ENCODE measurements around the gene DALRD3.
A peak's percentile ranks its signal among the peaks of the same experiment; 100 is the strongest.

Gene DALRD3

GRCh38 chr3:49017971-49018706 is at the start of gene DALRD3:
Gene DALRD3, minus strand, starts transcription at chr3:49018580. Its CDS starts 16 bp downstream, at chr3:49018564.
- peak in 1 of 2 donors; percentile 36 for DNase-seq (ENCODE audit: extremely low read depth in 1 of 2, low read depth in 1 of 2)

GRCh38 chr3:49058011-49058410 is 39.6 kb upstream of the DALRD3 start:
- no peak for DNase-seq (ENCODE audit: extremely low read depth in 1 of 2, low read depth in 1 of 2)

GRCh38 chr3:49057268-49057667 is 38.9 kb upstream of the DALRD3 start:
- DNase-seq (ENCODE audit: extremely low read depth in 1 of 2, low read depth in 1 of 2), result no peak

- no peak for DNase-seq (ENCODE audit: extremely low read depth in 1 of 2, low read depth in 1 of 2)
Measured at GRCh38 chr3:49054344-49054862, 36.0 kb upstream of the DALRD3 start.

GRCh38 chr3:49053543-49053942 is 35.2 kb upstream of the DALRD3 start:
- DNase-seq (ENCODE audit: extremely low read depth in 1 of 2, low read depth in 1 of 2), result no peak

GRCh38 chr3:49035281-49035680 is 16.9 kb upstream of the DALRD3 start:
- no peak for DNase-seq (ENCODE audit: extremely low read depth in 1 of 2, low read depth in 1 of 2)

- DNase-seq (ENCODE audit: extremely low read depth in 1 of 2, low read depth in 1 of 2), result no peak
Measured at GRCh38 chr3:49034650-49035049, 16.3 kb upstream of the DALRD3 start.

- no peak for DNase-seq (ENCODE audit: extremely low read depth in 1 of 2, low read depth in 1 of 2)
Measured at GRCh38 chr3:49032646-49033304, 14.4 kb upstream of the DALRD3 start.

- DNase-seq (ENCODE audit: extremely low read depth in 1 of 2, low read depth in 1 of 2), result no peak
Measured at GRCh38 chr3:49030321-49030720, 11.9 kb upstream of the DALRD3 start.

GRCh38 chr3:49029563-49029884 is 11.1 kb upstream of the DALRD3 start:
- DNase-seq (ENCODE audit: extremely low read depth in 1 of 2, low read depth in 1 of 2), result no peak

GRCh38 chr3:49028673-49029562 is 10.5 kb upstream of the DALRD3 start, which contains the start of gene IMPDH2:
Gene IMPDH2, minus strand, starts transcription at chr3:49029398. Its CDS starts 48 bp downstream, at chr3:49029350.
- DNase-seq (ENCODE audit: extremely low read depth in 1 of 2, low read depth in 1 of 2), result peak; percentile 74 to 87

GRCh38 chr3:49028298-49028672 is 9.9 kb upstream of the DALRD3 start:
- DNase-seq (ENCODE audit: extremely low read depth in 1 of 2, low read depth in 1 of 2), result no peak

- no peak for DNase-seq (ENCODE audit: extremely low read depth in 1 of 2, low read depth in 1 of 2)
Measured at GRCh38 chr3:49027634-49028033, 9.3 kb upstream of the DALRD3 start.

- no peak for DNase-seq (ENCODE audit: extremely low read depth in 1 of 2, low read depth in 1 of 2)
Measured at GRCh38 chr3:49026536-49026935, 8.2 kb upstream of the DALRD3 start.

GRCh38 chr3:49025793-49026520 is 7.6 kb upstream of the DALRD3 start:
- no peak for DNase-seq (ENCODE audit: extremely low read depth in 1 of 2, low read depth in 1 of 2)

- DNase-seq (ENCODE audit: extremely low read depth in 1 of 2, low read depth in 1 of 2), result no peak
Measured at GRCh38 chr3:49025005-49025792, 6.8 kb upstream of the DALRD3 start.

GRCh38 chr3:49024449-49024848 is 6.1 kb upstream of the DALRD3 start:
- no peak for DNase-seq (ENCODE audit: extremely low read depth in 1 of 2, low read depth in 1 of 2)

GRCh38 chr3:49023775-49024174 is 5.4 kb upstream of the DALRD3 start:
- no peak for DNase-seq (ENCODE audit: extremely low read depth in 1 of 2, low read depth in 1 of 2)

- no peak for DNase-seq (ENCODE audit: extremely low read depth in 1 of 2, low read depth in 1 of 2)
Measured at GRCh38 chr3:49022688-49023171, 4.3 kb upstream of the DALRD3 start.

Data from activated CD8-positive, alpha-beta memory T cell treated with anti-CD3 and anti-CD28 coated beads for 1 hour (primary cell).